Limb (tissue), 2 donors: ENCODE measurements around the gene KDM2B.

Experiments used
- DNase-seq, 2 donors: peaks; one replicate each; pipeline ENCODE4 v3.0.0-alpha.2; 2016; ENCODE audit errors: extremely low spot score in 2 of 2

Gene KDM2B

DNA sequence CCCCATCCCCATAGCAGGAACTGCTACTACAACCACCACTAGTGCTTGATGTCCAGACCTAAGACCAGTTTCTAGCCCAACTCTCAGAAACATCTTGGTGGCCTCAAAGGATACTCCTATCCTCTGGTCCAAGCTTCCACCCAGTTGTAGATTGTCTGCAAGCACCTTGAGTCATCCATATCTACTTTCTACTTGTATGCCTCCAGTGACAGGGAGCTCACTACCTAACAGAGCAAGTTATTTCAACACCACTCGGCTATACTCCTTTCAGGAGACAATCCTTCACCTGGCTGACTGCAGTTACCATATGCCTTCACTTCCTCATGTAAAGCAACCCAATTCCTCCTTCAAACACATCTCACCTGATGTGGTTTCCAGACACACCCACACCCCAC is 49.5 kb downstream of the KDM2B start:
- DNase-seq: no peak

DNA sequence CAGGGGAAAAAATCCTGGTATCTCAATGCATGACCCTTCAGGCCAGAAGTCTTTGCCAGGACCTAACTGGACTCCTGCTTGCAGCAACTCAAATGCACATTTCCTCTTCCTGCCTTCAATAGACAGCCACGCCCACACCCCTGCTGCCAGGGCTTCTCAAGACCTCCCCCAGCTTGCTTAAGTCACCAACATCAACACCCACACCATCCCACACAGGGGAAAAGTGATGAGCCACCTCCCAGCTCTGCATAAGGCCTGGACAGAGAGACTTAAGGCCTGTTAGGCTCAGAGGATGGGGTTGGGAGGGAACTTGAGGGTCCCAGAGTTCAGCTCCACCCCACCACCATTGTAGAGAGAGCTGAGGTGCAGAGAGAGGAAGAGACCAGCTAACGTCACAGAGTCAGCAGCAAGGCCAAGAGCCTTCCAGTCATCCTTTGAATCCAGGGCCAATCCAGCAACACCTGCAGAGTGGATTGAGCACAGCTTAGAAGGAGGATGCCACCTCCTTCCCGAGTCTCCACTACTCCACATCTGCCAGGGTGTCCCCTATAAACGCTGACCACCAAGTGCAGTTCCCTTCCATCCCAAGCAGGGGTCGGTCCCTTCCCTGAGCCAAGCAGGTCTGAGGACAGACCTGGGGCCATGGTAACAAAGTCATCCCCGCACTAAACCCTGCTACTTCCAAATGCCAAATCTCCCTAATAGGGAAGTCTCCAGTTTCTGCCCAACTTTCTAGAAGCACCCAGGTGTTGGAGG is 50.0 kb downstream of the KDM2B start:
- DNase-seq: no peak

DNA sequence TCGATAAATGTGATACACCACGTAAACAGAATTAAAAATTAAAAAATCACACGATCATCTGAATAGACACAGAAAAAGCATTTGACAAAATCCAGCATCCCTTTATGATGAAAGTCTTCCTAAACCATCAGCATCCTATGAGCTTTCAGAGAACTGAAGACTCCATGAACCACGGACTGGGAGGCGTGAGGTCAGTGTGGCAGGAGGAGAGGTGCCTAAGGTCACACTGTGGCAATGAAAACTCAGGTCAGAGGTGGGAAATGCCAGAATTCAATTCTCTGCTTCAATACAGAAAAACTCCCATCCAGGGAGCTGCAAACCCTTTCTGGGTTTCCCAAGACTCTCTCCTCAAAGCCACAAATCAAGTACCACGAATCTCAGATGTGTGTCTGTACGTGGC is 51.6 kb downstream of the KDM2B start:
- DNase-seq: no peak

DNA sequence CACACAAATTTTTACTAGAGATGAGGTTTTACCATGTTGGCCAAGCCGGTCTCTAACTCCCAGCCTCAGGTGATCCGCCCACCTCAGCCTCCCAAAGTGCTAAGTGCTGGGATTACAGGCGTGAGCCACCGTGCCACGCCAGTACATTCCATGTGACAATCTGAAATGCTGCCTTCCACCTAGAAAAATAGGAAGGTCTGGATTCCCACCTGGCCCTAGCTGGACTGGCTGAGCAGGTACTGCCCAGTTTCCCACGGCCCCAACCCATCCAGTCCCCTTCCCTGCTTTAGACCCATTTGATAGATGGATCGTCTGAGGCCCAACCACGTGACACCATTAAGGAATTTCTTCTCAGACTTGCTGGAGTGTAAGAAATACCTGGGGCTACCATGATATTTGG is 55.4 kb downstream of the KDM2B start:
- no peak for DNase-seq

DNA sequence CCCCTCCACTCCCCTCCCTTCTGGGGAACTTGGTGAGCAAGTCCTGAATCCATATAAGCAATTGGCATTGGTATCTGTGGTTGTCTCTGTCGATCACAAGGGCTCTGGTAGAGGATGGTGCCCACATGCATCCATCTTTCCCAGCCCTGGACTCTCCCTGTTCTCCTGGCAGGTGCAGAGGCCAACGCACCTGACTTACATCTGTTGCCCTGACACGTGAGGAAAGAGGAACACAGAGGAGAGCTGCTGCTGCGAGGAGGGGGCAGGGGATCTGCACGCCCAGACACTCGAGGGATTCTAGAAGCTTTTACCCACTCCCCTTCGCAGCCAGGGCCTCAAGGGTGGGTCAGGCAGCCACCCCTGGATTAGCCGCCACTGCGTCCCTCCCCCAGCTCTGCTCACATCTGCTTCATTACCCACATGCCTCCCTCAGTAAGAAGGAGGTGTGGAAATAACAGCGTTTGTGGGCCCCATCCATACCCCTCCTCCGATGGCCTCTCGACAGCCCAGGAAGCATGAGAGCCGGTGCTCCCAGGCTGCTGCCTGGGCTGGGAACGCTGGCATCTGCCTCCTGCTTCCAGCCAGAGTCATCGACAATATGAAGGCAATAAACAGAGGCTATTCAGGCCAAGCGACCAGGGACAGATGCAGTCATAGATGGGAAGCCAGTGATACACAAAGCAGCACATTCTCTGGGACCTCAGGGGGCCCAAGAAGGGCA is 56.5 kb downstream of the KDM2B start:
- DNase-seq: no peak

DNA sequence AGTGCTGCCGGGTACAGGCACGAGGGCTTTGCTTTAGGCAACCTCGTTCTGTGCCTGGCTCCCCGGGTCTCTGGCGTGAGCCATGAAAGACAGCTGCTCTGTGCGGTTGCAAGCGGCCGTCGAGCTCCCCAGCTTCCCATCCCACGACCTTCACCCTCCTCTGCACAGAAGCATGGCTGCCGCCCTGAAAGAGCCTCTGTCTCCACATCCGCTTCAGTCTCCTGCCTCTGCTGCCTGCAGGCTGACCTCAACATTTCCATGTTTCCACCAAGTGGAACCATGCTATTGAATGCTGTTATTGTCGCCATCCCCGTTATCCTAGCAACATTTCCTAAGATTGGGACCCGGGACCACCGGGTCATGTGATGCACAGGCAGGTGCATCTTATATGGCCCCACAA is 57.1 kb downstream of the KDM2B start:
- DNase-seq: no peak

DNA sequence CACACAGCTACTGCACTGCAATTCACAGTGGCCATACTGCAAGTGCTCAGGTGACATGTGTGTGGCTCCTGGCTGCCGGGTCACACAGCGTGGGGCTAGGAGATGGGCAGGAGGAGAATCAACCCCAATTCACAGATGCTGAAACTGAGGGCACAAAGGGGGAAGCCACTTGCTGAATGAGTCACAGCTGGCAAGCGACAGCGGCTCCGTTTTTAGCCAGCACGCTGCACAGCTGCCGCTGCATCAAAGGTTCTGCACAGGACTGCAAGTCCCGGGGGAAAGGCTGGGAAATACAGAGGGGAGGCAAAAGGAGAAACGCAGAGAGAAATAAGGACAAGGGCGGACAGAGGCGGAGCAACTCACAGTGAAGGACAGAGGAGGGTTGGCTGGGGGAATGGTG is 57.9 kb downstream of the KDM2B start:
- no peak for DNase-seq

DNA sequence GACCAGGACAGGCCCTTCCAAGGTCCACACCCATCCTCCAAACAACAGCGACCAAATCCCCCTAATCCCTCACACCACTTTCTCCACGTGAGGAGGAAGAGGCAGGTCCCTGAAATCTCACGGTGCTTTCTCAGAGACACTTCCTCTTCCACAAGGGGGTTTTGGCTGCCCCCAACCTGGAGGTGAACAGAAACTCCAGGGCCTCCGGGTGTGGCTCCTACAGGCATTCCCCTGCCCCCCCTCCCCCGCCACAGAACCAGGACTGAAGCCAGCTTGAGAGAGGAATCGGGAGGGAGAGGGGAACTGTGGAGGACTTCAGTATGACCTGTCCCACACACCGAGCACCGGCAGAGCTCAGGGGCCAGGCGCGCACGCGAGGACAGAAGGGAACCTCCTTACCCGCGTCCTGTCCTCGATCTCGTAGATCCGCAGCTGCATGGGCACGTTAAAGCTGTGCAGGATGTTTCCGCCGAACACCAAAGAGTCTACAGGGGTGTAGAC is 60.2 kb downstream of the KDM2B start:
- DNase-seq: no peak

DNA sequence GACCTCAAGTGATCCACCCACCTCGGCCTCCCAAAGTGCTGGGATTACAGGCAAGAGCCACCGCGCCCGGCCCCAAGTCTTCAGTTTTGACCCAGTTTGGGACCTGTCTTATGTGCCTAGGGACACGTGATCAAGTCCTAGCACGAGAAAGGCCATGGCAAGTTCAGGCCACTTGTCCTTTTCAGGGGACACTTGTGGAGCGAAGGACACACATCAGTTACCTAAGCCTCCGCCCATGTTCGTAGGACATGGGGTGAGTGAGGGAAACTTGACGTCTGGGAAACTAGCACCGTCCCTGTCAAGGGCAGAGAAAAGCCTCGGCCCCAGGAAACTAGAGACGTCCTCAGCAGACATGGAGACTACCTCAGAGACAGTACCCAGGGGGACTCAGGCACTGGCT is 60.7 kb downstream of the KDM2B start:
- no peak for DNase-seq

DNA sequence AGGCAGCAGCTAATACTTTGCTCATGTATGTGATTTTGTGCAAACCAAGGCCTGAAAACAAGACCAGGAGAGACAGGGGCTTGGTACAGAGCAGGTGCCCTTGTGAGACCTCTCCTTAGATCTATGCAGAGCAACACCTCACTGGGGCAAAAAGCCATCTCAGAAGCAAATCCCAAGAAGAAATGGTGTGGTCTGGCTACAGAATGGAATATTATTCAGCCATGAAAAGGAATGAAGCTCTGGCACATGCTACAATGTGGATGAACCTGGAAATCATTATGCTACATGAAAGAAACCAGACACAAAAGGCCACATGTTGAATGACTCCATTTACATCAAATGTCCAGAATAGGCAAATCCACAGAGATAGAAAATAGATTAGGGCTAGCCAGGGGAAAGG is 61.6 kb downstream of the KDM2B start:
- DNase-seq: no peak

DNA sequence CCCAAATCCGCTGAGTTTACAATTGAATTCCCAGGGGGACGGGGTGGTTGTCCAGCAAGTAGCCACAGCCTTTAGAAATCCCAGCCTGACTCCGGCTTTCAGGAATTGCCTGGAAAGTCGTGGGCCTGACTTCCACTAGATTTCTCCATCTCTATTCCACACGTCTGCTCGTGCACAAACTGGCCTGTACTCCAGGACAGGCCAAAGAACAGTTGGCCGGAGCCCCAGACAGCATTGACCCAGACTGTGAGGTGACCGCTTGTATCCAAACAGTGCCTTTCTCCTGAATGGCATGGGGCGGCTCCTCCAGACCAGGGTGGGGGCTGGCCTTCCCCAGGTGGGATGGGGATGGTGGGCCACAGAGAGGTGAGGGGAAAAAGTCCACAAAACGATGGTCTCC is 62.2 kb downstream of the KDM2B start:
- no peak for DNase-seq

DNA sequence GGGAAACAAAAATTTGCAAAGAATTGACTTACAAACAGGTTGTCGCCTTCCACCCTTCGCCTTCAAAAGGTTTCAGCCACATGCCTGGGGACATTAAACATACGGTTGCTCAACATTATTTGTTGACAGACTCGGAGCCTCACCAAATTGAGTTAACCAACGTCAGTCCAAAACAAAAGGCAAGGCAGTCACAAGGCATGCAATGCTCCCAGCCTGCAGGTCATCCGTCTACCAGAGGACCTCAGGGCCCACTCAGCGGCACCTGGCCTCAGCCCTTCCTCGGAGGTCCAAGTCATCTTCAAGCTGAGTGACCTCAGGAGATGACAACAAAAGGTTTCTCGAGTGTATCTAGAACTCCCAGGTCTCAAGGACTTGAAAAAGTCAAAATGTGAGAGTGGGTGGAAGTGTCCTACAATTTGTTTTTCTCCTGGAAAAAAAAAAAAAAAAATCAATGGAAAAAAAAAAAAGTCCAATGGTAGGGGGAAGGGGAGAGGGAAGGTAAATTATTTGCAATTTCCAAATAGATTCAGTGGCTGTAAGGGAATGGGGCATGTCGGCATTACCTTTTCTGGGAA is 64.3 kb downstream of the KDM2B start:
- DNase-seq: no peak

DNA sequence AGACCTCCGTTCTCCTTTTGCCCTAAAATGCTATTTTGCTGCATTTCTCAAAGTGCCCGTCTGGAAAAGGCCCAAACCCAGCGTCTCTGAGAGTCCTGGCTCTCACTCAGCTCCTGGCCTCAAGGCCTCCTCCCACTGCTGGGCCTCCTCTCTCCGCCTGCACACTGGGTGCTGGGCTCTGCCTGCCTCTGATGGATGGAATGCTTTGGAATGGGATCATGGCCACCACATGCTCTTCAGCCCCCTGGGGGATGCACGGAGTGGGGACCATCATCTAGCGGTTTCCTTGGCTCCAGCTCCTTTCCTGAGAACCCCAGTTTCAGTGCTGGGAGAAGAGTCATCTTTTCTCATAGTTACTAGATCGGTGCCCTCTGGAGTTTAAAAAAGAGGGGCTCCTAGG is 65.2 kb downstream of the KDM2B start:
- no peak for DNase-seq

DNA sequence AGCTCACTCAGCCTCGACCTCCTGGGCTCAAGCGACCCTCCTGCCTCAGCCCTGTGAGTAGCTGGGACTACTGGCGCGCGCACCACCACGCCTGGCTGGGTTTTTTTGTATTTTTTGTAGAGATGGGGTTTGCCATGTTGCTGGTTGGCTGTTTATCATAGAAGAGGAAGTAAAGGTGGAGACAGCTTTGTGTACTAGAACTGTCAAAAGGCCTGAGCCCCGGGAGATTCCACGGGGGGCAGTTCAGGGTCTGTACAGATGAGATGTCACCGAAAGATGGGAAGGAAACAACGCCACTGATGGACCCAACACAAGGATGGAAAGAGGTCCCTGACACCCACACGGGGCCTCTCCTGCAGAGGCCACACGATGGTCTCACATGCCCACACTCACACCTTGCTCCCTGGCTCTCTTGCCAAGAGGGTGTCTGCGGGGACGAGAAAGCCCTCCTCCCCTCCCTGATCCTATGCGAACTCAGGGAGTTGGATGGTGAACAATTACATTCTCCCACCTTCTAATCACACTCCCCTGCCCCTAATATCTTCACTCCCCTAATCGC is 66.6 kb downstream of the KDM2B start:
- no peak for DNase-seq

DNA sequence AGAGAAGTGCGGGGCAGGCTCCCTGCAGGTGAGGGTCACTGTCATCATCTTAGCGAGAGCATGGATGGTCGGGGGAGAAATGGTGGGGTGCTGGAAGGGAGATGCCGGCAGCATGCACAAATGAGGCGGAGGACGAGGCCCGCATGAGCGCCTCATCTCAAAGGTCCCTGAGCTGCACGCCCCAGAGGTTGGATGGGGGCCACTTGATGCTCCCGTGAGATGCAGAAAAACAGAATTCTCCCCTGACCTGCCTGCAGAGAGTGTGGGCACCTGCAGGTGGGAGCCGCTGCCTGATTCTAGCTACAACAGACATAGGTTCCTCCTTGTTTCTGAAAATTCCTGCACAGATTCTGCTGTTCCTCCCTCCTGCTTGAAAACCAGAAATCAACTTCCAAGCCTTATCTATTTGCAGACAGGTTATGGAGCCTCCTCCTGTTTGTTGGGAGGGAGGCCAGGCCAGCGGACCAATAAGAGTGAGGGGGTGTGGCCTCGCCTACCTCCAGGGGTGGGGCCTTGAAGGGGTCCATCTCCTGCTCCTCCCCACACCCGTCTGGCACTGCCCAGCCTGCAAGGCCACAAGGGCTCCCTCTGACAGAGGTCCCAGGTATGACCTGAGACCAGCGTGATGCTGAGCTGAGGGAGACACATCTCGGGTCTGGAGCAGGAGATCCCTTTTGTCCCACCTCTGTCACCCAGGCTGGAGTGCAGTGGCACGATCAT is 67.2 kb downstream of the KDM2B start:
- no peak for DNase-seq

DNA sequence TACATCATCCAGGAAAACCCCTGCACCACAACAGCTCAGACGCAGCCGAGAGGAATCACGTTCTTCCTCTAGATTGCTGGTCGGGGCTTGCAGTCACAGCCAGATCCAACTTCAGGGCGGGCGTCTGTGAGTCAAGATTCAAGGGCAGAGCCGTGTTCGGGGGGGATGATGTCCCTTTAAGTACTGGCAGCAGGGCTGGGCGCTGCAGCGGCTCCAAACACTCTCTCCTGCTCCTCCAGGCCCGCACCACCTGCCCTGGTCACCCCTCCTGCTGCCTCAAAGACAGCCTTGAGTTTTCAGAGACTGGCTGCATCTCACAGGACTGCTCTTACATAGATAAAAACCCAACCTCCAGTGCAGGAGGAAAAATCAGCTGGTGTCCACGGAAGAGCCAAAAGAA is 68.3 kb downstream of the KDM2B start:
- no peak for DNase-seq

DNA sequence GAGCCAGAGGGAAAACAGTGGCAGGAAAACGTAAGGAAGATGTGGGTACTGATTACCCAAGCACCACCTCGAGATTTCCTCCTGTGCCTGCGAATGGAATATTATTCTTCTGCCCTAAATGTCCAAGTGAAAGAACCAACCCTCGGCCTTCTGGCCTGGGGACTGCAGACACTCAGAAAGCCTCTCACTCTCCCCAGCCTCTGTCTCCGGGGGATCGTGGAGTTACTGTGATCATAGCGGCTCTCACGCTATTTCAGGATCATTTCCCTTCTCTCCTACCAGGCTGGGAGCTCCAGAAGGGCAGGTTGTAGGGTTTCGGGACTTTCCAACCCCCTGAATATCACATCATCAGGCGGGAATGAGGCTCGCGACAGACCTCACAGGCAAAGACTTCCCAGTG is 68.9 kb downstream of the KDM2B start:
- DNase-seq: no peak

DNA sequence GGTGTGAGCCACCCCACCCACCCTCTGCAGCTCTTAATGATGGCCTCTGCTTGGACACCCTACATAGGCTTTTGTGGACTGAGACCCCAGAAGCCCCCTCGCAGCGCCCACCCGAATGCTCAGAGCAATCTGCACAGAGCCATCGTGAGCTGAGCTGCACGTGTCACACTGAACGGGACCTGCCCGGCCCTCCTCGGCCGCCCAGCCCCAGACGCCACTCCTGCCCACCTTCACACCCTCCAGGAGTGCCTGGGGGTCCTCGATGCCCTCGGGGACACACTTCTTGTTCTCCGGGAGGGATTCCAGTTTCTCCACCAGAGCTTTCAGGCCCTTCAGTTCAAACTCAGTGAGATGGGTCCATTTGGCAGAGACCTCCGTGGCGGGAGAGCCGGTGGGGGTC is 71.5 kb downstream of the KDM2B start:
- no peak for DNase-seq

DNA sequence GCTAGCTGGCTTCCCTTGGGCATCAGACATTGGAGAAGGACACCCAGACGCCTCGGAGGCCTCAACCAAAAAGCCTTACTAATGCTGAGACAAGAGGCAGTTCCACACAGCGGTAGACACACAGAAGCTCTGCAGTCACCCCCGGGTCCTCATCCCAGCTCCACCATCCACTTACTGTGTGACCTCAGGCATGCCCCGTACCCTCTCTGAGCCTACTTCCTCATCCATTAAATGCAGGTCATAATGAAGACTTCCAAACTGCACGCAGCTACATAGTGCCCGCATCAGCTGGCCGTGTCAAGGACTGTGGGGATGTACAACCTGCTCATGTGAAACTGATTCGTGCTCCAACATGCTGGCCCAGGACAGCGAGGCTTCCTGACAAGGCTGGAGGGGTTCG is 72.3 kb downstream of the KDM2B start:
- no peak for DNase-seq

DNA sequence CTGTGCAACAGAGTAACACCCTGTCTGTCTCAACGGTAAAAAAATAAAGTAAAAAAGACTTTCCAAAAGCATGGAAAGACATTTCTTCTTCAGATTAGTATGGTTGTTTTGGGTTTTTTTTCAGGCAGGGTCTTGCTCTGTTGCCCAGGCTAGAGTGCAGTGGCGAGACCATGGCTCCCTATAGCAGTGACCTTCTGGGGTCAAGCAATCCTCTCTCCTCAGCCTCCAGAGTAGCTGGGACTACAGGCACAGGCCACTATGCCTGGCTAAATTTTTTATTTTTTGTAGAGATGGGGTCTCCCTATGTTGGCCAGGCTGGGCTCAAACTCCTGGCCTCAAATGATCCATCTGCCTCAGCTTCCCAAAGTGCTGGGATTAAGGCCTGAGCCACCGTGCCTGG is 72.8 kb downstream of the KDM2B start:
- no peak for DNase-seq

DNA sequence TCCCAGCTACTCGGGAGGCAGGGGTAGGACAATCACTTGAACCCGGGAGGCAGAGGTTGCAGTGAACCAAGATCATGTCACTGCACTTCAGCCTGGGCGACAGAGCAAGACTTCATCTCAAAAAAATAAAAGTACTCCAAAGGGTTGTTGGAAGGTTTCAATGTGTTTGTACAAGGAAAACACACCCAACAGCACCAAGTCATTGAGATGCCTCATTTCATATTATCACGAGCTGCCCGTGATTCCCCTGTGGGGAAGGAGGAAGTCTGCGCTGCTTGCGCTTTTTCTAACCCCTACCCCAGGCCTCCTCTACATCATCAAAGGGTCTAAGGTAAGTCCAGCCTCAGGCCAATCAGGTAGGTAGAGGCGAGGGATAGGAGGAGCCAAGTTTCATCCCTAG is 73.6 kb downstream of the KDM2B start:
- DNase-seq: no peak

DNA sequence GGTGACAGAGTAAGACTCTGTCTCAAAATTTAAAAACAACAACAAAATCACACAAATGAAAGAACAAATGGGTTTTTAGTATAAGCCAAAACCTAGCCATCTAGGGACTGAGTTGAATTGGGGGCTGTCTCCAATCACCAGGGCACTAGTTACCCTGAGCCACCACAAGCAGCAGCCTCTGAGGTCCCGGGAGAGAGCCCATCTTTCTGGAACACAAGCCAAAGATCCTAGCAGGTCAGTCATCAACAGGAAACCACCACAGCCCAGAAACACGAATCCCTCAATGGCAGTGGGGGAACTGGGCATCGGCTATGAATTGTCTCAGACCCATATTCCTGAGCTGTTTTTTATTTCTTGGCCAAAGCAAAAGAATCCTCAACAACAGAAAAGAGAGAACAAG is 75.3 kb downstream of the KDM2B start:
- no peak for DNase-seq
